H1 (cell line): ENCODE data around the gene HIVEP3. TPM values are rescaled to one million over a fixed set of nuclear protein-coding genes. Genes with fewer than 3 reads are reported as not detected.

Experiments used
- CTCF ChIA-PET: fragments of 300-600 bp; sonication (Branson Sonifier 250); formaldehyde crosslinking; loops from one replicate; lab custom pipeline; 2021; ENCODE audit not compliant: partially characterized antibody; lab: Charles Lee
- POLR2A ChIA-PET: fragments of 300-600 bp; sonication (Branson Sonifier 250); formaldehyde crosslinking; loops from one replicate; lab custom pipeline; 2021; ENCODE audit warnings: inconsistent platforms; ENCODE audit not compliant: partially characterized antibody; lab: Charles Lee
- DNase-seq, 2 experiments: peaks; one replicate each; pipeline versions ENCODE4 v3.0.0 to v3.0.0-alpha.2; 2010 to 2022; ENCODE audit warnings: low spot score in 2 of 2, low read depth in 1 of 2, mixed read lengths in 1 of 2
- FAIRE-seq: peaks from 2 replicates; lab custom pipeline; 2011; peaks lifted over from hg19 to GRCh38; lab: Jason Lieb, UNC
- H2AFZ ChIP-seq: 2 replicates; pipeline ENCODE4 v1.8.1; 2012; ENCODE audit warnings: low read length, inconsistent platforms
- H2AK5ac ChIP-seq: 2 replicates; pipeline ENCODE4 v1.6.1; 2013; ENCODE audit warnings: low read depth, low read length
- H2BK120ac ChIP-seq: replicated peaks from 2 replicates; pipeline ENCODE3; 2013; ENCODE audit warnings: low read depth, low read length, inconsistent platforms
- H2BK12ac ChIP-seq: 2 replicates; pipeline ENCODE4 v1.6.1; 2013; ENCODE audit warnings: low read depth, low read length
- H2BK15ac ChIP-seq: 2 replicates; pipeline ENCODE4 v1.6.1; 2013; ENCODE audit warnings: low read length
- H2BK20ac ChIP-seq: 2 replicates; pipeline ENCODE4 v1.6.1; 2013; ENCODE audit warnings: low read length
- H2BK5ac ChIP-seq: 2 replicates; pipeline ENCODE4 v1.6.1; 2013; ENCODE audit warnings: low read depth, low read length
- H3K14ac ChIP-seq: 2 replicates; pipeline ENCODE4 v1.6.1; 2013; ENCODE audit warnings: inconsistent platforms; ENCODE audit not compliant: insufficient read length
- H3K18ac ChIP-seq: 2 replicates; pipeline ENCODE4 v1.6.1; 2013; ENCODE audit warnings: low read length; ENCODE audit errors: extremely low read depth
- H3K23ac ChIP-seq: 2 replicates; pipeline ENCODE4 v1.6.1; 2013; ENCODE audit warnings: inconsistent platforms; ENCODE audit not compliant: insufficient read length
- H3K23me2 ChIP-seq: 2 replicates; pipeline ENCODE4 v1.6.1; 2013; ENCODE audit warnings: low read depth, low read length
- H3K27ac ChIP-seq: 2 replicates; pipeline ENCODE4 v1.6.1; 2011; ENCODE audit warnings: low read depth, low read length, inconsistent platforms
- H3K27me3 ChIP-seq, 4 experiments: replicated peaks in 1 of 4; 1 replicate in 1 of 4; 2 replicates in 3 of 4; pipeline versions ENCODE4 v1.6.1 to v1.8.1; 2011 to 2013; ENCODE audit warnings: low read length in 3 of 4, mild to moderate bottlenecking in 3 of 4, inconsistent platforms in 2 of 4, mixed read lengths in 2 of 4, moderate library complexity in 1 of 4; ENCODE audit not compliant: control insufficient read depth in 3 of 4, insufficient read depth in 3 of 4; ENCODE audit errors: extremely low read depth in 1 of 4
- H3K36me3 ChIP-seq, 4 experiments: 2 replicates each; pipeline versions ENCODE4 v1.6.1 to v1.8.1; 2011 to 2013; ENCODE audit warnings: mild to moderate bottlenecking in 4 of 4, low read length in 3 of 4, moderate library complexity in 2 of 4, control low read depth in 1 of 4, inconsistent platforms in 1 of 4; ENCODE audit not compliant: insufficient read depth in 4 of 4, control insufficient read depth in 2 of 4
- H3K4ac ChIP-seq: replicated peaks from 2 replicates; pipeline ENCODE3; 2013; ENCODE audit warnings: low read length, low read depth, mixed read lengths, inconsistent platforms; ENCODE audit not compliant: insufficient read length
- H3K4me1 ChIP-seq, 4 experiments: replicated peaks in 1 of 4; 1 replicate in 1 of 4; 2 replicates in 3 of 4; pipeline versions ENCODE4 v1.6.1 to v1.8.1; 2011 to 2013; ENCODE audit warnings: low read length in 3 of 4, inconsistent platforms in 2 of 4, mixed read lengths in 1 of 4; ENCODE audit not compliant: insufficient read depth in 4 of 4, control insufficient read depth in 3 of 4
- H3K4me2 ChIP-seq, 2 experiments: 2 replicates each; pipeline versions ENCODE4 v1.6.1 to v1.8.1; 2011 to 2013; ENCODE audit warnings: low read depth in 2 of 2, low read length in 2 of 2, control low read depth in 1 of 2, inconsistent platforms in 1 of 2, mild to moderate bottlenecking in 1 of 2; ENCODE audit not compliant: insufficient read depth in 1 of 2
- H3K4me3 ChIP-seq, 4 experiments: fragments of 200-600, 300-600 bp in 1 of 4; sonication (generic), shearing (Covaris generic), sonication (Bioruptor Twin) in 1 of 4; 2 replicates each; pipeline versions ENCODE4 v1.5.1 to v1.8.1; 2011 to 2016; ENCODE audit warnings: low read length in 4 of 4, low read depth in 3 of 4, control low read depth in 2 of 4, inconsistent platforms in 2 of 4, mild to moderate bottlenecking in 2 of 4, mixed read lengths in 1 of 4, moderate library complexity in 1 of 4; ENCODE audit not compliant: insufficient read depth in 2 of 4; ENCODE audit errors: extremely low read depth in 1 of 4
- H3K56ac ChIP-seq: replicated peaks from 2 replicates; pipeline ENCODE3; 2013; ENCODE audit warnings: low read depth, mild to moderate bottlenecking, mixed read lengths, low read length, inconsistent platforms; ENCODE audit not compliant: insufficient read length
- H3K79me1 ChIP-seq: 2 replicates; pipeline ENCODE4 v1.6.1; 2013; ENCODE audit warnings: low read depth, low read length, control low read depth
- H3K79me2 ChIP-seq, 2 experiments: 2 replicates each; pipeline versions ENCODE4 v1.6.1 to v1.8.1; 2012 to 2013; ENCODE audit warnings: low read length in 2 of 2, mild to moderate bottlenecking in 2 of 2, inconsistent platforms in 1 of 2; ENCODE audit not compliant: insufficient read depth in 2 of 2, control insufficient read depth in 1 of 2
- H3K9ac ChIP-seq, 4 experiments: replicated peaks in 1 of 4; 1 replicate in 1 of 4; 2 replicates in 3 of 4; pipeline versions ENCODE4 v1.6.1 to v1.8.1; 2011 to 2013; ENCODE audit warnings: low read depth in 3 of 4, low read length in 3 of 4, control low read depth in 2 of 4, mild to moderate bottlenecking in 2 of 4, moderate library complexity in 2 of 4, inconsistent platforms in 1 of 4; ENCODE audit errors: extremely low read depth in 1 of 4
- H3K9me3 ChIP-seq, 2 experiments: 2 replicates each; pipeline versions ENCODE4 v1.6.1 to v1.8.1; 2012 to 2013; ENCODE audit warnings: mild to moderate bottlenecking in 2 of 2, moderate library complexity in 2 of 2, control low read depth in 1 of 2, inconsistent platforms in 1 of 2, low read depth in 1 of 2, low read length in 1 of 2, mixed read lengths in 1 of 2; ENCODE audit not compliant: insufficient read depth in 2 of 2
- H4K20me1 ChIP-seq, 2 experiments: replicated peaks in 1 of 2; 2 replicates each; pipeline versions ENCODE3 to v1.8.1; 2011 to 2013; ENCODE audit warnings: inconsistent platforms in 2 of 2, low read length in 2 of 2, mild to moderate bottlenecking in 1 of 2; ENCODE audit not compliant: insufficient read depth in 2 of 2, control insufficient read depth in 1 of 2
- H4K5ac ChIP-seq: 2 replicates; pipeline ENCODE4 v1.6.1; 2013; ENCODE audit warnings: low read length, low read depth, mixed read lengths, inconsistent platforms; ENCODE audit not compliant: insufficient read length
- H4K8ac ChIP-seq: 2 replicates; pipeline ENCODE4 v1.8.0; 2013; ENCODE audit warnings: mild to moderate bottlenecking, moderate library complexity, low read length, inconsistent platforms; ENCODE audit not compliant: insufficient read depth; ENCODE audit errors: extremely low read depth
- H4K91ac ChIP-seq: replicated peaks from 2 replicates; pipeline ENCODE3; 2013; ENCODE audit warnings: low read length, mixed read lengths, inconsistent platforms; ENCODE audit not compliant: insufficient read length
- BACH1 ChIP-seq: IDR thresholded peaks from 2 replicates; pipeline ENCODE4 v1.6.1; 2012; ENCODE audit warnings: low read length, improper control_type of control experiment
- GTF2F1 ChIP-seq: IDR thresholded peaks from 2 replicates; pipeline ENCODE4 v1.6.1; 2012; ENCODE audit warnings: low read depth, low read length, improper control_type of control experiment, borderline replicate concordance
- POLR2A ChIP-seq, 2 experiments: IDR thresholded peaks; 1 replicate in 1 of 2; 2 replicates in 1 of 2; pipeline ENCODE4 v1.6.1; 2011; ENCODE audit warnings: low read depth in 2 of 2, low read length in 2 of 2, mild to moderate bottlenecking in 2 of 2; ENCODE audit errors: control extremely low read depth in 1 of 2
- RAD21 ChIP-seq, 2 experiments: IDR thresholded peaks in 1 of 2; conservative IDR thresholded peaks in 1 of 2; 2 replicates each; pipeline ENCODE4 v1.6.1; 2011; ENCODE audit warnings: low read depth in 2 of 2, low read length in 2 of 2, improper control_type of control experiment in 1 of 2, inconsistent platforms in 1 of 2, mild to moderate bottlenecking in 1 of 2, moderate library complexity in 1 of 2
- RNF2 ChIP-seq: fragments of 200-900, 300-1000 bp; sonication (generic); IDR thresholded peaks from 2 replicates; pipeline ENCODE4 v1.7.1; 2016; ENCODE audit warnings: borderline replicate concordance, low read depth, mild to moderate bottlenecking, antibody characterized with exemption, low read length; ENCODE audit not compliant: poor library complexity, severe bottlenecking; ENCODE audit errors: missing control alignments
- SIRT6 ChIP-seq: IDR thresholded peaks from one replicate; pipeline ENCODE4 v1.7.1; 2012; ENCODE audit warnings: low read length, inconsistent platforms
- SRF ChIP-seq: IDR thresholded peaks from 2 replicates; pipeline ENCODE4 v1.6.1; 2011; ENCODE audit warnings: mild to moderate bottlenecking, low read depth, low read length, moderate library complexity
- SUZ12 ChIP-seq: fragments of 200-600 bp; sonication (generic); IDR thresholded peaks from 2 replicates; pipeline ENCODE4 v1.6.1; 2012; ENCODE audit warnings: mild to moderate bottlenecking, inconsistent platforms, low read length, moderate library complexity, mixed read lengths
- TCF12 ChIP-seq: IDR thresholded peaks from 2 replicates; pipeline ENCODE4 v1.6.1; 2011; ENCODE audit warnings: low read depth, mild to moderate bottlenecking, low read length
- WGBS, 2 experiments: shearing (Covaris generic) in 1 of 2; methylation state at CpG; one replicate each; pipeline versions ENCODE4 v1.1.6 to v1.1.7; 2013 to 2015; ENCODE audit warnings: low lambda C conversion rate in 2 of 2, mixed read lengths in 2 of 2, inconsistent platforms in 1 of 2, low coverage in 1 of 2, missing lambda C conversion rate in 1 of 2; ENCODE audit not compliant: insufficient replicate concordance in 2 of 2, insufficient coverage in 1 of 2, insufficient read length in 1 of 2; ENCODE audit errors: extremely low coverage in 1 of 2, missing lambda C conversion rate in 1 of 2; 5-methylcytosine and 5-hydroxymethylcytosine counted together
- polyA plus RNA-seq, 7 experiments: library from polyadenylated mRNA; depleted of rRNA in 3 of 7; stranded (reverse) in 5 of 7; unstranded in 2 of 7; fragments of >200 nt in 5 of 7; fragments of 200-250 nt in 2 of 7; gene quantifications; 1 replicate in 5 of 7; 2 replicates in 1 of 7; 4 replicates in 1 of 7; pipeline versions ENCODE4 v1.2.1 to v1.2.3, GENCODE V29; 2011 to 2013; ENCODE audit warnings: missing spikeins in 2 of 7, mixed read lengths in 2 of 7
- total RNA-seq: library from RNA; stranded (reverse); fragmentation: NEBNext Ultra II Directional; extraction: Animal tissue kit (Norgen Biotek cat#: 25700); gene quantifications from 2 replicates; pipeline ENCODE4 v1.2.1, GENCODE V29; 2021
- TF ChIP-seq, protein P1 (sequence below): IDR thresholded peaks from 2 replicates; pipeline ENCODE4 v1.6.1; 2012; ENCODE audit warnings: inconsistent platforms
- TF ChIP-seq, protein P2 (sequence below): IDR thresholded peaks from 2 replicates; pipeline ENCODE4 v1.6.1; 2012; ENCODE audit warnings: low read length, inconsistent platforms

HIVEP3 gene
- total and polyA plus RNA-seq, 2 of the 8 experiments (the other 6 are each of a cell fraction or from before 2014, with no cell fraction given) = 0.24 to 0.69 TPM

DNA sequence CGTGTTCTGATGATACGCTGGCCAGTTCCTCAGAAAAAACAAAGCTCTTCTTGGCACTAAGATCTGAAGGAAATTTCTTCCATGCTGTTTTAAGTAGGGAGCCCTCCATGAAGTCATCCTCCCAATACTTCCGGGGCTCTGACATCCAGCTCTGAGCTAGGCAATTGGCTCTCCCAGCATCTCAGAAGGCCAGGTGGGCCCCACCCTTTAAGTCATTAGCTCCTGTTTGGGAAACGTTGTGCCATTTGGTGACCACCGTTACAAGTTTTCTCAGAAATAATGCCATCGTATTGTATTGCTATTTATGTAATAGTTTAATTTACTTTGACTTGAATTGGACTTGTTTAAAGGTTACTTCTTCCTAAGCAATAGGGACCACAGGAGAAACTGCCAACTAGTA lies 303.9 kb downstream of the HIVEP3 start:
- Histone ChIP-seq H4K8ac (no peak overlapping the region), H3K4me3 (no peak overlapping the region), H2BK12ac (no peak overlapping the region), H3K4me1 (peaks cover 0 to 7% (median 3%) of the 10 kb centered on the region in 4 experiments; a peak in 4 of 7 replicates), H3K9me3 (no peaks in the 10 kb centered on the region), H2BK15ac (no peak overlapping the region), H4K91ac (no peak overlapping the region), H3K14ac (no peak overlapping the region), H2AFZ (no peak overlapping the region), H2BK120ac (no peak overlapping the region), H3K23ac (no peak overlapping the region), H2AK5ac (no peak overlapping the region), H3K18ac (no peak overlapping the region), H3K4ac (no peak overlapping the region), H2BK5ac (no peak overlapping the region), H3K56ac (no peak overlapping the region), H3K27me3 (no peaks in the 10 kb centered on the region; a peak in 2 of 7 replicates), H4K5ac (no peak overlapping the region), H4K20me1 (no peaks in the 10 kb centered on the region), H2BK20ac (no peak overlapping the region), H3K23me2 (no peaks in the 10 kb centered on the region), H3K27ac (no peak overlapping the region), H3K79me2 (no peaks in the 10 kb centered on the region), H3K9ac (no peak overlapping the region), H3K79me1 (no peaks in the 10 kb centered on the region), H3K36me3 (no peaks in the 10 kb centered on the region), H3K4me2 (no peak overlapping the region)
- DNase-seq = peak in 1 of 2 experiments; percentile 11
- ChIA-PET POLR2A (no interaction called here), CTCF (interaction anchor here (0.6 to 1.6 kb wide), 7 partner anchors 9 to 102 kb away, joined by 3 to 6 read pairs (median 3); no protein-coding TSS in a partner anchor)
- FAIRE-seq = no peak
- 93% methylated on average over 6 of the region's 6 CpGs; no CpG with 5 or more reads in 1 of the 2 experiments for WGBS, 2 experiments
- TF ChIP-seq SUZ12 (no peak), POLR2A (IDR thresholded peaks at IDR 0.05; ENCODE audit: control extremely low read depth in 1 of 2, low read depth in 2 of 2, low read length in 2 of 2) (no peak), BACH1 (no peak), TCF12 (no peak), SRF (no peak), SIRT6 (no peak), RAD21 (IDR thresholded peaks at IDR 0.05 in 1 of 2, conservative IDR thresholded peaks at IDR 0.05 in 1 of 2; ENCODE audit: low read depth in 2 of 2, low read length in 2 of 2) (no peak), RNF2 (no peak), GTF2F1 (no peak)
- TF ChIP-seq, protein P1, sequence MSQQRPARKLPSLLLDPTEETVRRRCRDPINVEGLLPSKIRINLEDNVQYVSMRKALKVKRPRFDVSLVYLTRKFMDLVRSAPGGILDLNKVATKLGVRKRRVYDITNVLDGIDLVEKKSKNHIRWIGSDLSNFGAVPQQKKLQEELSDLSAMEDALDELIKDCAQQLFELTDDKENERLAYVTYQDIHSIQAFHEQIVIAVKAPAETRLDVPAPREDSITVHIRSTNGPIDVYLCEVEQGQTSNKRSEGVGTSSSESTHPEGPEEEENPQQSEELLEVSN = no peak
- TF ChIP-seq, protein P2, sequence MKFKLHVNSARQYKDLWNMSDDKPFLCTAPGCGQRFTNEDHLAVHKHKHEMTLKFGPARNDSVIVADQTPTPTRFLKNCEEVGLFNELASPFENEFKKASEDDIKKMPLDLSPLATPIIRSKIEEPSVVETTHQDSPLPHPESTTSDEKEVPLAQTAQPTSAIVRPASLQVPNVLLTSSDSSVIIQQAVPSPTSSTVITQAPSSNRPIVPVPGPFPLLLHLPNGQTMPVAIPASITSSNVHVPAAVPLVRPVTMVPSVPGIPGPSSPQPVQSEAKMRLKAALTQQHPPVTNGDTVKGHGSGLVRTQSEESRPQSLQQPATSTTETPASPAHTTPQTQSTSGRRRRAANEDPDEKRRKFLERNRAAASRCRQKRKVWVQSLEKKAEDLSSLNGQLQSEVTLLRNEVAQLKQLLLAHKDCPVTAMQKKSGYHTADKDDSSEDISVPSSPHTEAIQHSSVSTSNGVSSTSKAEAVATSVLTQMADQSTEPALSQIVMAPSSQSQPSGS = no peak
